T-cell (primary cell): ENCODE data around the gene DIPK1B. TPM values are rescaled to one million over a fixed set of nuclear protein-coding genes. Genes with fewer than 3 reads are reported as not detected.
A peak's percentile ranks its signal among the peaks of the same experiment; 100 is the strongest.

Source experiments
- ATAC-seq, 4 experiments: fragments of 200-7000 bp in 3 of 4; fragments of 150-1000 bp in 1 of 4; cut with Tn5 transposase; replicated peaks in 1 of 4; 1 replicate in 3 of 4; 2 replicates in 1 of 4; pipeline ENCODE4 v1.10.0; 2021; ENCODE audit warnings: moderate library complexity in 3 of 4, mild to moderate bottlenecking in 2 of 4, moderate number of reproducible peaks in 1 of 4
- CTCF ChIA-PET, 2 donors: fragments of 300-600 bp; sonication (Branson Sonifier 250); formaldehyde crosslinking; loops; one replicate each; lab custom pipeline; 2022; ENCODE audit warnings: antibody characterized with exemption in 2 of 2; lab: Charles Lee
- POLR2A ChIA-PET, 2 donors: fragments of 300-600 bp; sonication (Branson Sonifier 250); formaldehyde crosslinking; loops; one replicate each; lab custom pipeline; 2022; ENCODE audit warnings: antibody characterized with exemption in 2 of 2; lab: Charles Lee
- DNase-seq, 35 experiments: peaks; one replicate each; pipeline versions ENCODE4 v3.0.0 to v3.0.0-alpha.2; 2013 to 2023
- H3K27ac ChIP-seq: one replicate; pipeline ENCODE4 v1.5.1; 2013; ENCODE audit warnings: low read length
- H3K27me3 ChIP-seq, 2 experiments: replicated peaks in 1 of 2; 1 replicate in 1 of 2; 2 replicates in 1 of 2; pipeline versions ENCODE4 v1.6.1 to v1.7.0; 2013; ENCODE audit warnings: low read length in 1 of 2, mixed read lengths in 1 of 2; ENCODE audit not compliant: control insufficient read depth in 2 of 2, insufficient read depth in 2 of 2; ENCODE audit errors: extremely low read depth in 1 of 2
- H3K36me3 ChIP-seq, 2 donors: 1 replicate in 1 of 2; 2 replicates in 1 of 2; pipeline versions ENCODE4 v1.6.1 to v1.7.0; 2013; ENCODE audit warnings: low read length in 1 of 2; ENCODE audit not compliant: control insufficient read depth in 2 of 2, insufficient read depth in 1 of 2; ENCODE audit errors: extremely low read depth in 1 of 2
- H3K4me1 ChIP-seq, 2 experiments: 1 replicate in 1 of 2; 2 replicates in 1 of 2; pipeline versions ENCODE4 v1.6.1 to v1.7.0; 2013; ENCODE audit warnings: low read length in 2 of 2, mixed read lengths in 1 of 2; ENCODE audit not compliant: insufficient read depth in 2 of 2, control insufficient read depth in 1 of 2; ENCODE audit errors: extremely low read depth in 1 of 2
- H3K4me3 ChIP-seq, 2 donors: 1 replicate in 1 of 2; 2 replicates in 1 of 2; pipeline versions ENCODE4 v1.5.1 to v1.7.0; 2013; ENCODE audit warnings: mild to moderate bottlenecking in 2 of 2, low read length in 1 of 2, moderate library complexity in 1 of 2; ENCODE audit not compliant: control insufficient read depth in 1 of 2; ENCODE audit errors: extremely low read depth in 1 of 2
- H3K9me3 ChIP-seq: 2 replicates; pipeline ENCODE4 v1.7.0; 2013
- H3K27ac Mint-ChIP-seq, 2 donors: one replicate each; pipeline ENCODE4 v1.8.0; 2020 to 2021; ENCODE audit warnings: mild to moderate bottlenecking in 2 of 2, mixed read lengths in 2 of 2
- H3K27me3 Mint-ChIP-seq, 2 donors: one replicate each; pipeline ENCODE4 v1.8.0; 2021 to 2022; ENCODE audit warnings: mixed read lengths in 2 of 2
- H3K36me3 Mint-ChIP-seq: one replicate; pipeline ENCODE4 v1.8.0; 2021; ENCODE audit warnings: mixed read lengths
- H3K4me1 Mint-ChIP-seq, 3 donors: one replicate each; pipeline ENCODE4 v1.8.0; 2020 to 2022; ENCODE audit warnings: mixed read lengths in 3 of 3, mild to moderate bottlenecking in 1 of 3
- H3K4me3 Mint-ChIP-seq, 3 donors: one replicate each; pipeline ENCODE4 v1.8.0; 2020 to 2022; ENCODE audit warnings: mild to moderate bottlenecking in 3 of 3, mixed read lengths in 3 of 3, moderate library complexity in 3 of 3
- H3K9me3 Mint-ChIP-seq, 3 donors: one replicate each; pipeline ENCODE4 v1.8.0; 2020 to 2022; ENCODE audit warnings: mixed read lengths in 3 of 3
- WGBS: methylation state at CpG from one replicate; pipeline ENCODE4 v1.1.5; 2013; ENCODE audit warnings: missing lambda C conversion rate; ENCODE audit not compliant: insufficient coverage; 5-methylcytosine and 5-hydroxymethylcytosine counted together
- total RNA-seq, 35 experiments: library from RNA in 6 of 35; stranded (reverse) in 6 of 35; fragments of 120-200 nt in 1 of 35; gene quantifications; one replicate each; pipeline versions ENCODE4 v1.2.1 to v1.2.4 and lab custom pipeline; 2013 to 2026

Gene DIPK1B
- total RNA-seq, 5 donors from 2014 or later (not counting 1 experiment from before 2014, with no cell fraction given): 0.25 to 2.1 (median 0.77) TPM

GRCh38 chr9:136720251-136720897 is 8.0 kb downstream of the DIPK1B start:
- Mint-ChIP-seq H3K27ac (no peak overlapping the region), H3K4me1 (peaks cover 12 to 21% (median 13%) of the 10 kb centered on the region in 3 donors), H3K27me3 (peaks cover 5 to 12% of the 10 kb centered on the region in 2 donors), H3K9me3 (no peaks in the 10 kb centered on the region), H3K36me3 (peaks cover 13% of the 10 kb centered on the region), H3K4me3 (no peak overlapping the region)
- POLR2A ChIA-PET: interaction anchor here in 1 of 2 donors (0.6 kb wide), 1 partner anchor 149 kb away, joined by 4 read pairs; no protein-coding TSS in a partner anchor
- Histone ChIP-seq H3K36me3 (peaks cover 25 to 38% of the 10 kb centered on the region in 2 donors), H3K27ac (no peak overlapping the region), H3K9me3 (no peaks in the 10 kb centered on the region), H3K4me3 (no peak overlapping the region), H3K27me3 (peaks cover 0 to 21% of the 10 kb centered on the region in 2 experiments), H3K4me1 (peaks cover 0 to 19% of the 10 kb centered on the region in 2 experiments)
- DNase-seq: no peak
- WGBS: 90% methylated on average over 8 of the region's 20 CpGs
- CTCF ChIA-PET: no interaction called here
- no peak for ATAC-seq

GRCh38 chr9:136720898-136721338 is 8.5 kb downstream of the DIPK1B start:
- H3K27me3 ChIP-seq: peaks cover 0 to 18% of the 10 kb centered on the region in 2 experiments
- no peaks in the 10 kb centered on the region for H3K9me3 ChIP-seq
- ATAC-seq: no peak
- no peak overlapping the region for H3K27ac ChIP-seq
- H3K27me3 Mint-ChIP-seq: peaks cover 1 to 7% of the 10 kb centered on the region in 2 donors
- peaks cover 19% of the 10 kb centered on the region for H3K36me3 Mint-ChIP-seq
- no peak overlapping the region for H3K4me3 ChIP-seq
- peaks cover 13 to 27% (median 17%) of the 10 kb centered on the region in 3 donors for H3K4me1 Mint-ChIP-seq
- no peak for DNase-seq
- no peak overlapping the region for H3K4me3 Mint-ChIP-seq
- CTCF ChIA-PET: no interaction called here
- WGBS: 88% methylated on average over 10 of the region's 11 CpGs
- H3K36me3 ChIP-seq: peaks cover 30 to 43% of the 10 kb centered on the region in 2 donors
- POLR2A ChIA-PET: no interaction called here
- peaks cover 2 to 24% of the 10 kb centered on the region in 2 experiments for H3K4me1 ChIP-seq
- no peaks in the 10 kb centered on the region for H3K9me3 Mint-ChIP-seq
- H3K27ac Mint-ChIP-seq: no peak overlapping the region

GRCh38 chr9:136721339-136722092 is 9.1 kb downstream of the DIPK1B start:
- no peak for DNase-seq
- H3K9me3 Mint-ChIP-seq: no peaks in the 10 kb centered on the region
- 85% methylated on average over 26 of the region's 30 CpGs for WGBS
- ATAC-seq: peak in 1 of 4 experiments; percentile 4
- H3K4me1 Mint-ChIP-seq: peaks cover 18 to 33% (median 23%) of the 10 kb centered on the region in 3 donors
- H3K4me3 Mint-ChIP-seq: no peak overlapping the region
- H3K36me3 Mint-ChIP-seq: peaks cover 25% of the 10 kb centered on the region
- no peak overlapping the region for H3K27ac Mint-ChIP-seq
- ChIA-PET POLR2A (no interaction called here), CTCF (no interaction called here)
- H3K9me3 ChIP-seq: no peaks in the 10 kb centered on the region
- peaks cover 5 to 30% of the 10 kb centered on the region in 2 experiments for H3K4me1 ChIP-seq
- no peak overlapping the region for H3K27ac ChIP-seq
- H3K36me3 ChIP-seq: peaks cover 32 to 49% of the 10 kb centered on the region in 2 donors
- no peak overlapping the region for H3K4me3 ChIP-seq
- peaks cover 0 to 13% of the 10 kb centered on the region in 2 experiments for H3K27me3 ChIP-seq
- peaks cover 0 to 3% of the 10 kb centered on the region in 2 donors for H3K27me3 Mint-ChIP-seq

- ChIA-PET POLR2A (no interaction called here), CTCF (no interaction called here)
- Mint-ChIP-seq H3K4me1 (peaks cover 24 to 39% (median 27%) of the 10 kb centered on the region in 3 donors), H3K27me3 (no peaks in the 10 kb centered on the region), H3K36me3 (peaks cover 30% of the 10 kb centered on the region), H3K27ac (no peak overlapping the region), H3K4me3 (no peak overlapping the region), H3K9me3 (no peaks in the 10 kb centered on the region)
- DNase-seq: no peak
- no peak for ATAC-seq
- Histone ChIP-seq H3K4me1 (peaks cover 11 to 38% of the 10 kb centered on the region in 2 experiments), H3K9me3 (no peaks in the 10 kb centered on the region), H3K27me3 (peaks cover 0 to 8% of the 10 kb centered on the region in 2 experiments), H3K27ac (no peak overlapping the region), H3K4me3 (no peak overlapping the region), H3K36me3 (peaks cover 32 to 50% of the 10 kb centered on the region in 2 donors)
- WGBS: 83% methylated on average over 30 of the region's 31 CpGs
Observed at GRCh38 chr9:136722093-136722968, 10.0 kb downstream of the DIPK1B start.

GRCh38 chr9:136722969-136723356 is 10.6 kb downstream of the DIPK1B start:
- Mint-ChIP-seq H3K36me3 (peaks cover 32% of the 10 kb centered on the region), H3K27me3 (no peaks in the 10 kb centered on the region), H3K4me3 (no peak overlapping the region), H3K9me3 (no peaks in the 10 kb centered on the region), H3K27ac (no peak overlapping the region), H3K4me1 (peaks cover 24 to 42% (median 27%) of the 10 kb centered on the region in 3 donors)
- POLR2A ChIA-PET: no interaction called here
- Histone ChIP-seq H3K9me3 (no peaks in the 10 kb centered on the region), H3K27ac (no peak overlapping the region), H3K4me1 (peaks cover 11 to 42% of the 10 kb centered on the region in 2 experiments), H3K4me3 (no peak overlapping the region), H3K36me3 (peaks cover 32 to 50% of the 10 kb centered on the region in 2 donors), H3K27me3 (peaks cover 0 to 7% of the 10 kb centered on the region in 2 experiments)
- CTCF ChIA-PET: no interaction called here
- WGBS: 87% methylated on average over 23 of the region's 24 CpGs
- ATAC-seq (no peak), DNase-seq (no peak)
